Naive thymus-derived CD8-positive, alpha-beta T cell (primary cell): ENCODE results near the gene LRRC37B. TPM values are rescaled to one million over a fixed set of nuclear protein-coding genes. Genes with fewer than 3 reads are reported as not detected.
A peak's percentile ranks its signal among the peaks of the same experiment; 100 is the strongest.
"Not testable (repeated sequence)": the region's sequence is repeated elsewhere in the genome, so short reads cannot be mapped to it uniquely, and the experiment has no call there.

ENCODE experiments used
- ATAC-seq, 2 donors: fragments of 150-1000 bp; cut with Tn5 transposase in 1 of 2; sonication (Bioruptor Pico), chemical (Tn5 transposase) in 1 of 2; 1 replicate in 1 of 2; 2 replicates in 1 of 2; pipeline ENCODE4 v1.10.0; 2021; ENCODE audit warnings: mild to moderate bottlenecking in 2 of 2, moderate library complexity in 2 of 2
- POLR2A ChIA-PET: fragments of 350-600 bp; sonication (Branson Sonifier 250); formaldehyde crosslinking; loops from one replicate; lab custom pipeline; 2021; ENCODE audit warnings: antibody characterized with exemption; lab: Charles Lee
- DNase-seq, 10 donors: peaks; one replicate each; pipeline versions ENCODE4 v3.0.0 to v3.0.0-alpha.2; 2020 to 2022
- H3K27ac Mint-ChIP-seq, 10 donors: one replicate each; pipeline ENCODE4 v1.8.0; 2020 to 2022; ENCODE audit warnings: mild to moderate bottlenecking in 10 of 10, mixed read lengths in 10 of 10, moderate library complexity in 4 of 10, inconsistent platforms in 1 of 10
- H3K27me3 Mint-ChIP-seq, 5 donors: one replicate each; pipeline ENCODE4 v1.8.0; 2021 to 2022; ENCODE audit warnings: mixed read lengths in 5 of 5
- H3K36me3 Mint-ChIP-seq, 3 donors: one replicate each; pipeline ENCODE4 v1.8.0; 2020 to 2022; ENCODE audit warnings: mixed read lengths in 3 of 3, mild to moderate bottlenecking in 2 of 3, inconsistent platforms in 1 of 3
- H3K4me1 Mint-ChIP-seq, 4 donors: one replicate each; pipeline ENCODE4 v1.8.0; 2021 to 2022; ENCODE audit warnings: mixed read lengths in 4 of 4
- H3K4me3 Mint-ChIP-seq, 10 donors: one replicate each; pipeline ENCODE4 v1.8.0; 2020 to 2022; ENCODE audit warnings: mild to moderate bottlenecking in 10 of 10, mixed read lengths in 10 of 10, moderate library complexity in 6 of 10, inconsistent platforms in 1 of 10
- H3K9me3 Mint-ChIP-seq, 9 donors: one replicate each; pipeline ENCODE4 v1.8.0; 2020 to 2022; ENCODE audit warnings: mixed read lengths in 9 of 9, mild to moderate bottlenecking in 3 of 9, inconsistent platforms in 1 of 9, moderate library complexity in 1 of 9
- polyA plus RNA-seq, 3 donors: library from polyadenylated mRNA; unstranded; fragments of 300-500 nt; fragmentation: Illumina TruSeq; gene quantifications; one replicate each; pipeline ENCODE4 v1.2.3, GENCODE V29; 2021
- total RNA-seq, 8 experiments: library from RNA in 2 of 8; stranded (reverse) in 2 of 8; gene quantifications; one replicate each; pipeline ENCODE4 v1.2.3 and lab custom pipeline; 2021 to 2026

The LRRC37B gene
- total and polyA plus RNA-seq, 5 experiments from 2014 or later = 6.8 to 71.1 (median 9.6) TPM

DNA sequence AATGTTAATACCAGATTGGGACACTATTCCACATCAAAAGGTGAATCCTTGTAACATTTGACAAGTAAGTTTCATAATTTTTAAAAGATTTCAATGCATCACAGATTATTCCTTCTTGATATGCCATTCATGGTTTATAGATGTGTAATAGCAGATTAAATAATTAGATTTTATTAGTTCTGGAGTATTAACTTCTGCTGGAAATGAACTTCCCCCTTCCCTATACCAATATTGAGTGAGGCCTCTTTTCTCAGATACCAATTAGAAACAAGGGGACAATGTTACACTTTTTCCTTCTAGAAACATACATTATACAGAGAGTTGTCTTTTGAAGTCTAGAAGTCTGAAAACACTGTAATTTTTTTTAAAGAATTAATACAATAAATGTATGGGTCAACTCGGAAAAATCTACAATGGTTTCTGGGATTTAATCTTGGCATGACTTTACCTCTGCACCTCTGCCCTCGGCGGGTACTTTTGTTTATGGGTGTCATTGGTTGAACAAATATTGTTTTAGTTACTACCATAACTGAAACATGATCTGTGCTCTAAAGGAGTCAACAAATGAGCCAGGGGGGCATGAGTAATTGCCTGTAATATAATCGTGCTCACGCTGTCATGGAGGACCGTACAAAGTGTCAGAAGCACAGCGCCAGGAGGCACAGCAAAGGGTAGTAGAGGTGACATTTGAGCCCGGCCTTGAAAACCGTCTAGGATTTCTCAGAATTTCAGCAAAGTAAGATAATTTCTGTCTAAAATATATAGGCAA is 8.2 kb downstream of the LRRC37B start:
- H3K4me3 Mint-ChIP-seq = peak overlapping the region in 1 of 10 donors; percentile 10
- DNase-seq (no peak), ATAC-seq (no peak)
- peaks cover 19 to 58% (median 46%) of the 10 kb centered on the region in 4 donors for H3K4me1 Mint-ChIP-seq
- POLR2A ChIA-PET = interaction anchor here (2.3 kb wide), 1 partner anchor 8 kb away, joined by 11 read pairs; the partner anchor contains the start of gene LRRC37B
- peak overlapping the region in 3 of 10 donors; percentile 26 to 85 (median 55) for H3K27ac Mint-ChIP-seq
- H3K36me3 Mint-ChIP-seq = peaks cover 0 to 33% (median 0%) of the 10 kb centered on the region in 3 donors
- H3K27me3 Mint-ChIP-seq = no peaks in the 10 kb centered on the region
- H3K9me3 Mint-ChIP-seq = no peaks in the 10 kb centered on the region

DNA sequence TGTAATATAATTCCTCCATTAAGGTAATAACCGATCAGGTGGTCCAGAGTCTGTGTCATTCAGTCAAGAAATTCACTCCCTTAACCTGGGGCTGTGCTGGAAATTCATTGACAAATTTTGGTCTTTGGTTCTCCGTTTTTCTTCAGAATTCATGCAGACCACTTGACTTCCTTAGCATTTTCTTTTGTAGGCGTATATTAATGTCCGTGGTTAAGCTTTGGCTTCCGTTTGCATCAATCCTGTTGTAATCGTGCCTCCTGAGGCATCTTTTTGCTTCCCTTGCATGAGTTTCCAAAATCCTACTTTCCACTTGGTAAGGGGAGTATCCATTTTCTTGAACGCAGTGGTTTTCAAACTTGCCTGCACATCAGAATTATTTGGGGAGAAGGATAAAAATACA is 9.0 kb downstream of the LRRC37B start:
- peaks cover 0 to 37% (median 0%) of the 10 kb centered on the region in 3 donors for H3K36me3 Mint-ChIP-seq
- H3K4me3 Mint-ChIP-seq = peak overlapping the region in 6 of 10 donors; percentile 13 to 66 (median 32)
- no peaks in the 10 kb centered on the region for H3K9me3 Mint-ChIP-seq
- peaks cover 16 to 51% (median 39%) of the 10 kb centered on the region in 4 donors for H3K4me1 Mint-ChIP-seq
- peak overlapping the region in 9 of 10 donors; percentile 16 to 75 (median 64) for H3K27ac Mint-ChIP-seq
- no peaks in the 10 kb centered on the region for H3K27me3 Mint-ChIP-seq
- ATAC-seq (no peak), DNase-seq (no peak)
- POLR2A ChIA-PET = interaction anchor here (2.3 kb wide), 1 partner anchor 8 kb away, joined by 11 read pairs; the partner anchor contains the start of gene LRRC37B

DNA sequence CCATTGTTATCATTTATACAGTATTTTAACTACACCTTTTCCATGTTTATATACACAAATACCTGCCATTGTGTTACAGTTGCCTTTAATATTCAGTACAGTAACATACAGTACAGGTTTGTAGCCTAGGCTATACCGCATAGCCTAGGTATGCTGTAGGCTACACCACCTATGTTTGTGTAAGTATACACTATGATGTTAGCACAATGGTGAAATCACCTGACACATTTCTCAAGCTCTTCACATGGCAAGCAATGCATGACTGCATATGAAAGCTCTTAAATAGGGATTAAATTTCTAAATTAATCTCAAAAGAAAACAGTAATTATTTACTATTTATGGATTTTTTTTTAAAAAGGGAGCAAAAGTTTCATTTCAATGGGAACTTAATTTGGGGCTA is 12.0 kb downstream of the LRRC37B start:
- Mint-ChIP-seq H3K4me1 (peaks cover 8 to 34% (median 19%) of the 10 kb centered on the region in 4 donors), H3K27me3 (no peaks in the 10 kb centered on the region), H3K27ac (no peak overlapping the region), H3K9me3 (no peaks in the 10 kb centered on the region), H3K4me3 (no peak overlapping the region), H3K36me3 (peaks cover 0 to 51% (median 4%) of the 10 kb centered on the region in 3 donors)
- DNase-seq (no peak), ATAC-seq (no peak)
- POLR2A ChIA-PET = interaction anchor here (1.4 kb wide), 1 partner anchor 12 kb away, joined by 4 read pairs; the partner anchor contains the start of gene LRRC37B

DNA sequence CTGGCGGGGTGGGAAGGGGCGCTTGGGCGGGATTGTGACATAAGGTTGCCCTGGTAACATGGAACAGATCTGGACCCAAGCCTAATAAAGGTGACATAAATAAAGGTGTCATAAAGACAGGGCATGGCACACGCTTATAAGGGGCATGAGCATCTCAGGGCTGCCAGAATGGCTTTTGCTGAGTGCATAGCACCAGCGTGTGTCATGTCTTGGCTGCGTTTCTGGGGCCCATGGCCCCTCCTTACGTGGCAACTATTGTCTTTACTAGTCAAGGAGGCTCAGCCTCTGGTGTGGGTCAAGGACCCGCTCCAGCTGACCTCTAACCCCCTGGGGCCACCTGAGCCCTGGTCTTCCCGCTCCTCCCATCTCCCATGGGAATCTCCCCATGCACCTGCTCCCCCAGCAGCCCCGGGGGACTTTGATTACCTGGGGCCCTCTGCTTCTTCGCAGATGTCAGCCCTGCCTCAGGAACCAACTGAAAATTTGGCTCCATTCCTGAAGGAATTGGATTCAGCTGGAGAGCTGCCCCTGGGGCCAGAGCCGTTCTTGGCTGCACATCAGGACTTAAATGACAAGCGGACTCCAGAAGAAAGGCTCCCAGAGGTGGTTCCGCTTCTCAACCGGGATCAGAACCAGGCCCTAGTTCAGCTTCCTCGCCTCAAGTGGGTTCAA is 13.9 kb downstream of the LRRC37B start:
- ATAC-seq (no peak), DNase-seq (no peak)
- Mint-ChIP-seq H3K4me1 (peaks cover 5 to 27% (median 11%) of the 10 kb centered on the region in 4 donors), H3K4me3 (no peak overlapping the region), H3K9me3 (no peaks in the 10 kb centered on the region), H3K36me3 (peaks cover 0 to 58% (median 4%) of the 10 kb centered on the region in 3 donors), H3K27me3 (no peaks in the 10 kb centered on the region), H3K27ac (no peak overlapping the region)
- POLR2A ChIA-PET = no interaction called here

DNA sequence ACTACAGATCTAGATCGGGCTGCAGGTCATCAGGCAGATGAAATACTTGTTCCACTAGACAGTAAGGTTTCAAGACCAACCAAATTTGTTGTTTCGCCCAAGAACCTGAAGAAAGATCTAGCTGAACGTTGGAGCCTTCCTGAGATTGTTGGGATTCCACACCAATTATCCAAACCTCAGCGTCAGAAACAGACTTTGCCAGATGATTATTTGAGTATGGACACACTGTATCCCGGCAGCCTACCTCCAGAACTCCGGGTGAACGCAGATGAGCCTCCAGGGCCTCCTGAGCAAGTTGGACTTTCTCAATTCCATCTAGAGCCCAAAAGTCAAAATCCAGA is 14.4 kb downstream of the LRRC37B start:
- Mint-ChIP-seq H3K9me3 (no peaks in the 10 kb centered on the region), H3K4me1 (peaks cover 3 to 22% (median 6%) of the 10 kb centered on the region in 4 donors), H3K36me3 (peaks cover 0 to 62% (median 4%) of the 10 kb centered on the region in 3 donors), H3K27me3 (no peaks in the 10 kb centered on the region), H3K27ac (no peak overlapping the region), H3K4me3 (no peak overlapping the region)
- DNase-seq (no peak), ATAC-seq (no peak)
- POLR2A ChIA-PET = no interaction called here

DNA sequence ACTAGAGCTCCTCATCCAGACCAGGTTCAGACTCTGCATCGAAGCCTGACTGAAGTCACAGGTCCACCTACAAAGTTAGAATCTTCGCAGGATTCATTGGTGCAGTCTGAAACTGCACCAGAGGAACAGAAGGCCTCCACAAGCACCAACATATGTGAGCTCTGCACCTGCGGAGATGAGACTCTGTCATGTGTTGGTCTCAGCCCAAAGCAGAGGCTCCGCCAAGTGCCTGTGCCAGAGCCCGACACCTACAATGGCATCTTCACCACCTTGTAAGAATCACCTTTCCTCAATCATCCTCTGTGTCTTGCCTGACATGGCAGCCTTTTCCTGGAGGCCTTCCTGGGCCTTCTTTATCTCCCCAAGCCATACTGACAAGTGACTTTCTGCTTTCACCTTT is 15.4 kb downstream of the LRRC37B start:
- Mint-ChIP-seq H3K4me1 (peaks cover 0 to 13% (median 3%) of the 10 kb centered on the region in 4 donors), H3K36me3 (peaks cover 0 to 64% (median 6%) of the 10 kb centered on the region in 3 donors)
- H3K4me3 Mint-ChIP-seq, ATAC-seq, H3K9me3 Mint-ChIP-seq, DNase-seq, POLR2A ChIA-PET, H3K27ac Mint-ChIP-seq, H3K27me3 Mint-ChIP-seq: not testable (repeated sequence)

DNA sequence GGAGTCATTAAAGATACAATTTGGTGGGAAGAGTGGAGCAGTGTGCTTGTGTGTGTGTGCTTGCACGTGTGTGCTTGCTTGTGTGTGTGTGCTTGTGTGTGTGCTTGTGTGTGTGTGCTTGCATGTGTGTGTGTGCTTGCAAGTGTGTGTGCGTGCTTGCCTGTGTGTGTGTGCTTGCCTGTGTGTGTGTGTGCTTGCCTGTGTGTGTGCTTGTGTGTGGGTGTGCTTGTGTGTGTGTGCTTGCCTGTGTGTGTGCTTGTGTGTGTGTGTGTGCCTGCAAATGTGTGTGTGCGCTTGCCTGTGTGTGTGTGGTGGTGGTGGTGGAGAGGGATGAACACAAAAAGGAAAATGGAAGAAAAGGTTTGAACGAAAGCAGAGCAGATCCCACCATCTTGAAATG is 20.1 kb downstream of the LRRC37B start:
- H3K27me3 Mint-ChIP-seq, H3K4me3 Mint-ChIP-seq, H3K4me1 Mint-ChIP-seq, DNase-seq, POLR2A ChIA-PET, ATAC-seq, H3K9me3 Mint-ChIP-seq: not testable (repeated sequence)
- H3K27ac Mint-ChIP-seq = peak overlapping the region in 1 of 10 donors; percentile 63
- peaks cover 0 to 27% (median 2%) of the 10 kb centered on the region in 3 donors for H3K36me3 Mint-ChIP-seq

DNA sequence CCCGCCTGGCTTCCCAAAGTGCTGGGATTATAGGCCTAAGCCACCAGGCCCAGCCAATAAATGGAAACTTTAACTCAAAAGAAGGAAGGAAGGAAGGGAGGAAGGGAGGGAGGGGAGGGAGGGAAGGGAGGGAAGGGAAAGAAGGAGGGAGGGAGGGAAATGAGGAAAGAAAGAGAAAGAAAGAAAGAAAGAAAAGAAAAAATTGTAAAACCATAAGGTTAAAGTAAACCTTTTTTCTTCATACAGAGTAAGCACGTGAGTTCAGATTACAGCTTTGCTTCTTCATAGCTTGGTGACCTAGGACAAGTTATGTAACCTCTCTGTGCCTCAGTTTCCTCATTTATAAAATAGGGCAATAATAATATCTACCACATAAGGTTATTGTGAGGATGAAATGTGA is 26.0 kb downstream of the LRRC37B start:
- Mint-ChIP-seq H3K27ac (peak overlapping the region in 2 of 10 donors; percentile 55 to 70), H3K4me1 (no peaks in the 10 kb centered on the region), H3K27me3 (no peaks in the 10 kb centered on the region), H3K9me3 (no peaks in the 10 kb centered on the region), H3K4me3 (no peak overlapping the region), H3K36me3 (peaks cover 0 to 47% (median 14%) of the 10 kb centered on the region in 3 donors)
- DNase-seq = no peak
- POLR2A ChIA-PET = no interaction called here
- no peak for ATAC-seq

DNA sequence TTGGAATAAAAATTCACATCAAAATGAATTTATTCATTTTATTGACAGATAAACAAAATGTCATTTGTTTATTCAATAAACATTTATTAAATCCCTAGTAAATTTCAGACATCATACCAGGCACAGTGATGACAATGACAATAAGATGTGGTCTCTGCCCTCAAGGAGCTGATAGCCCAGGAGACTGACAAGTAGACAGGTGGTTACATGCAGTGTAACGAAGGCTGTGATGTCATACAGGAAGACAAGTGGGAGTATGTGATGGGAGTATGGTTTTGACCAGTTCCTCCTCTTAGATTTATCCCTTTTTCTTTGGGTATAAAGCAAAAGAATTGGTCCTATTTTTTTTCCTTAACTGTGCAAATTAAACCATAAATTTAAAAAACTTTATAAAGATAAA is 26.6 kb downstream of the LRRC37B start:
- DNase-seq, H3K27me3 Mint-ChIP-seq, H3K9me3 Mint-ChIP-seq, POLR2A ChIA-PET, H3K4me3 Mint-ChIP-seq, ATAC-seq, H3K4me1 Mint-ChIP-seq: not testable (repeated sequence)
- peaks cover 0 to 50% (median 14%) of the 10 kb centered on the region in 3 donors for H3K36me3 Mint-ChIP-seq
- H3K27ac Mint-ChIP-seq = peak overlapping the region in 1 of 10 donors; percentile 19

DNA sequence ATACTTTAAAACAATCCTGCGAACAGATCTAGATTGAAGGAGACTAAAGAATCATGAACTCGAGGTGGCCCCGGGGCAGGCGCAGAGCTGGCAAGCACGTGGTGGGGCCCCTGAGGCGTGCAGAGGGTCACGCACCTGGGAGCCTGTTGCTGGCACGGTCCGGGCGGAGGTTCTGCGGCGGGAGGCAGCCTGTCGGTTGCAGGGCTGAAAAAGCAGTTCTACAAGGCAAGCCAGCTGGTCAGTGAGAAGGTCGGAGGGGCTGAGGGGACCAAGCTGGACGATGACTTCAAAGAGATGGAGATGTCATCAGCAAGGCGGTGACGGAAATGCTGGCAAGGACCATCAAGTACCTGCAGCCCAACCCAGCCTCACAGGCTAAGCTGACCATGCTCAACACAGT is 33.1 kb downstream of the LRRC37B start:
- peaks cover 6 to 51% (median 9%) of the 10 kb centered on the region in 3 donors for H3K36me3 Mint-ChIP-seq
- H3K9me3 Mint-ChIP-seq, H3K27ac Mint-ChIP-seq, POLR2A ChIA-PET, H3K4me1 Mint-ChIP-seq, DNase-seq, H3K27me3 Mint-ChIP-seq, ATAC-seq, H3K4me3 Mint-ChIP-seq: not testable (repeated sequence)

DNA sequence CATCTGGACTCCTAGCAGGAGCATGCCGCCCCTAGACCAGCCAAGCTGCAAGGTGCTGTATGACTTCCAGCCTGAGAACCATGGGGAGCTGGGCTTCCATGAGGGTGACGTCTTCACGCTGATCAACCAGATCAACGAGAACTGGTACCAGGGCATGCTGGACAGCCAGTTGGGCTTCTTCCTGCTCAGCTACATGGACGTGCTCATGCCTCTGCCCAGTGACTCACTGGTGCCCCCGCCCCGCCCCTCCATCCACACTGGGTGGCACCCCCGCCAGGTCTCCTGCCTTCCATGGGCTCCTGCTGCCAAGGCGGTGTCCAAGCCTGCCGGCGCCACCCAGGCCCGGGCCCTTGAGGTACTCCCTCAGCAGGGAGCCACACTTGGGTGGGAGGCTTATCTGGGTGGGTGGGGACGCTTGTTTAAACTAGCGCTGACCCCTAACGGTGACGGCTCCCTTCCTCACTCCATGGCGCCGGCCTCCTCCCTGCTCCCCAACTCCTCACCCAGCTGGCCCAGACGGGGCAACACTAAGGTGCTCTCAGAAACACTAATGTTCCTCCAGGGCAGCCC is 34.2 kb downstream of the LRRC37B start:
- ATAC-seq, DNase-seq, POLR2A ChIA-PET, H3K4me3 Mint-ChIP-seq, H3K9me3 Mint-ChIP-seq, H3K27me3 Mint-ChIP-seq, H3K4me1 Mint-ChIP-seq: not testable (repeated sequence)
- H3K27ac Mint-ChIP-seq = peak overlapping the region in 1 of 10 donors; percentile 22
- H3K36me3 Mint-ChIP-seq = peaks cover 6 to 43% (median 8%) of the 10 kb centered on the region in 3 donors

DNA sequence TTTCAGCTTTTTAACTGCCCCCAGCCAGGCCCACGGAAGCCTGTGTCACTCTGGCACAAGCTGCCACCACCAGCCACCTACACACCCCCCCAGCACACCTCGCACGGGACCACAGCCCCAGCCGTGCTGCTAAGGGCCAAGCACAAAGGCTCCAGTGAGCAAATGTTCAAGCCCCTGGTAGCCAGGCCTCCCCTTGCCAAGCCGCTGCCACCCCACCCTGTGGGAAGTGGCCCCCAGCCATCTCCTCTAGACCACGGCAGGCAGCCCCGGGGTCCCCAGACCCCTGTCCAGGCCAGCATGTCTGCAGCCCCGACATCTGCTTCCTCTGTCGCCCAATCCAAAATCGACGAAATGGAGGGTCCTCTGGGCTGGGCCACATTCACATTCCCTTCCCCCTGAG is 35.1 kb downstream of the LRRC37B start:
- H3K9me3 Mint-ChIP-seq, H3K27ac Mint-ChIP-seq, H3K27me3 Mint-ChIP-seq, H3K4me1 Mint-ChIP-seq, ATAC-seq, DNase-seq, H3K4me3 Mint-ChIP-seq, POLR2A ChIA-PET: not testable (repeated sequence)
- H3K36me3 Mint-ChIP-seq = peaks cover 4 to 35% (median 6%) of the 10 kb centered on the region in 3 donors
